H9 (cell line): Measurements from ENCODE around the gene LNP1. TPM values are rescaled to one million over a fixed set of nuclear protein-coding genes. Genes with fewer than 3 reads are reported as not detected.

Experiments used
- DNase-seq: peaks from one replicate; pipeline ENCODE4 v3.0.0-alpha.2; 2017
- H2AFZ ChIP-seq: one replicate; pipeline ENCODE4 v1.6.1; 2013; ENCODE audit warnings: mild to moderate bottlenecking, low read length, control low read depth, moderate library complexity
- H2AK5ac ChIP-seq: 2 replicates; pipeline ENCODE4 v1.6.1; 2013; ENCODE audit warnings: low read length, control low read depth, mixed read lengths; ENCODE audit not compliant: insufficient read length
- H2BK120ac ChIP-seq: one replicate; pipeline ENCODE4 v1.6.1; 2013; ENCODE audit warnings: low read depth, mild to moderate bottlenecking, low read length, control low read depth, inconsistent platforms; ENCODE audit not compliant: poor library complexity, severe bottlenecking
- H2BK12ac ChIP-seq: 2 replicates; pipeline ENCODE4 v1.6.1; 2013; ENCODE audit warnings: low read length, control low read depth, mixed read lengths, low read depth; ENCODE audit not compliant: insufficient read length
- H2BK15ac ChIP-seq: 2 replicates; pipeline ENCODE4 v1.6.1; 2013; ENCODE audit warnings: low read depth, low read length, control low read depth
- H2BK20ac ChIP-seq: one replicate; pipeline ENCODE4 v1.6.1; 2013; ENCODE audit warnings: low read depth, mild to moderate bottlenecking, low read length, control low read depth, inconsistent platforms; ENCODE audit not compliant: poor library complexity, severe bottlenecking
- H2BK5ac ChIP-seq: 2 replicates; pipeline ENCODE4 v1.6.1; 2013; ENCODE audit warnings: low read length, control low read depth, mixed read lengths; ENCODE audit not compliant: insufficient read length
- H3K14ac ChIP-seq: 2 replicates; pipeline ENCODE4 v1.6.1; 2013; ENCODE audit warnings: low read length, control low read depth; ENCODE audit not compliant: insufficient read depth
- H3K18ac ChIP-seq: 2 replicates; pipeline ENCODE4 v1.6.1; 2013; ENCODE audit warnings: low read depth, mild to moderate bottlenecking, mixed read lengths, low read length, control low read depth; ENCODE audit not compliant: insufficient read length
- H3K23ac ChIP-seq: 2 replicates; pipeline ENCODE4 v1.6.1; 2013; ENCODE audit warnings: low read length, control low read depth, mixed read lengths, low read depth; ENCODE audit not compliant: insufficient read length
- H3K23me2 ChIP-seq: 2 replicates; pipeline ENCODE4 v1.6.1; 2013; ENCODE audit warnings: low read depth, mild to moderate bottlenecking, mixed read lengths, low read length, control low read depth; ENCODE audit not compliant: insufficient read length, poor library complexity, severe bottlenecking
- H3K27ac ChIP-seq: 2 replicates; pipeline ENCODE4 v1.5.1; 2013; ENCODE audit warnings: low read length, control low read depth, mixed read lengths, low read depth; ENCODE audit not compliant: insufficient read length
- H3K27me3 ChIP-seq: 2 replicates; pipeline ENCODE4 v1.6.1; 2013; ENCODE audit warnings: low read length, control low read depth, inconsistent platforms; ENCODE audit not compliant: insufficient read depth
- H3K4ac ChIP-seq: 2 replicates; pipeline ENCODE4 v1.6.1; 2013; ENCODE audit warnings: low read depth, mild to moderate bottlenecking, control low read depth, inconsistent platforms, low read length, moderate library complexity
- H3K4me1 ChIP-seq: 2 replicates; pipeline ENCODE4 v1.6.1; 2013; ENCODE audit warnings: low read length, control low read depth, inconsistent platforms; ENCODE audit not compliant: insufficient read depth
- H3K4me2 ChIP-seq: 2 replicates; pipeline ENCODE4 v1.6.1; 2013; ENCODE audit warnings: low read length, control low read depth, mixed read lengths; ENCODE audit not compliant: insufficient read length, insufficient read depth
- H3K56ac ChIP-seq: 2 replicates; pipeline ENCODE4 v1.6.1; 2013; ENCODE audit warnings: low read depth, mild to moderate bottlenecking, mixed read lengths, low read length, control low read depth; ENCODE audit not compliant: insufficient read length
- H3K79me1 ChIP-seq: 2 replicates; pipeline ENCODE4 v1.6.1; 2013; ENCODE audit warnings: low read depth, mild to moderate bottlenecking, moderate library complexity, low read length, control low read depth, inconsistent platforms; ENCODE audit not compliant: insufficient read depth, poor library complexity, severe bottlenecking
- H3K79me2 ChIP-seq: 2 replicates; pipeline ENCODE4 v1.6.1; 2013; ENCODE audit warnings: low read length, control low read depth, inconsistent platforms; ENCODE audit not compliant: insufficient read depth
- H3K9ac ChIP-seq: 2 replicates; pipeline ENCODE4 v1.6.1; 2013; ENCODE audit warnings: low read length, control low read depth, mixed read lengths; ENCODE audit not compliant: insufficient read length; ENCODE audit errors: extremely low read depth
- H3K9me3 ChIP-seq: one replicate; pipeline ENCODE4 v1.6.1; 2013; ENCODE audit warnings: low read depth, low read length, inconsistent platforms; ENCODE audit not compliant: control insufficient read depth
- H3T11ph ChIP-seq: one replicate; pipeline ENCODE4 v1.6.1; 2013; ENCODE audit warnings: mild to moderate bottlenecking, low read length, control low read depth, inconsistent platforms
- H4K20me1 ChIP-seq: one replicate; pipeline ENCODE4 v1.6.1; 2013; ENCODE audit not compliant: control insufficient read depth, insufficient read length, insufficient read depth
- H4K5ac ChIP-seq: 2 replicates; pipeline ENCODE4 v1.6.1; 2013; ENCODE audit warnings: low read depth, mild to moderate bottlenecking, mixed read lengths, low read length, control low read depth; ENCODE audit not compliant: insufficient read length
- H4K8ac ChIP-seq: replicated peaks from 2 replicates; pipeline ENCODE4 v1.6.1; 2013; ENCODE audit warnings: low read length, control low read depth, mixed read lengths, low read depth; ENCODE audit not compliant: insufficient read length
- H4K91ac ChIP-seq: 2 replicates; pipeline ENCODE4 v1.6.1; 2013; ENCODE audit warnings: low read depth, mild to moderate bottlenecking, moderate library complexity, mixed read lengths, low read length, control low read depth; ENCODE audit not compliant: insufficient read length
- H3K27ac Mint-ChIP-seq, 3 experiments: 2 replicates in 2 of 3; 3 replicates in 1 of 3; pipeline ENCODE4 v1.8.0; 2020 to 2021; ENCODE audit warnings: mixed read lengths in 3 of 3, mild to moderate bottlenecking in 1 of 3, moderate library complexity in 1 of 3
- H3K27me3 Mint-ChIP-seq: 2 replicates; pipeline ENCODE4 v1.8.0; 2021; ENCODE audit warnings: low read depth, mild to moderate bottlenecking, moderate library complexity, mixed read lengths
- H3K36me3 Mint-ChIP-seq, 3 experiments: 2 replicates in 2 of 3; 3 replicates in 1 of 3; pipeline ENCODE4 v1.8.0; 2020 to 2021; ENCODE audit warnings: low read depth in 3 of 3, mixed read lengths in 3 of 3; ENCODE audit not compliant: insufficient read depth in 1 of 3
- H3K4me1 Mint-ChIP-seq, 2 experiments: 2 replicates each; pipeline ENCODE4 v1.8.0; 2020; ENCODE audit warnings: mixed read lengths in 2 of 2
- H3K4me3 Mint-ChIP-seq, 2 experiments: 2 replicates in 1 of 2; 3 replicates in 1 of 2; pipeline ENCODE4 v1.8.0; 2020 to 2021; ENCODE audit warnings: mild to moderate bottlenecking in 2 of 2, mixed read lengths in 2 of 2, moderate library complexity in 1 of 2
- H3K9me3 Mint-ChIP-seq, 2 experiments: 2 replicates in 1 of 2; 3 replicates in 1 of 2; pipeline ENCODE4 v1.8.0; 2020; ENCODE audit warnings: mild to moderate bottlenecking in 2 of 2, mixed read lengths in 2 of 2, moderate library complexity in 1 of 2
- CTCF ChIP-seq: fragments of 200-600 bp; sonication (generic); conservative IDR thresholded peaks from 3 replicates; pipeline ENCODE4 v1.8.0; 2021; ENCODE audit warnings: antibody characterized with exemption, mild to moderate bottlenecking
- total RNA-seq: library from RNA; stranded (reverse); gene quantifications from 2 replicates; pipeline ENCODE4 v1.2.1, GENCODE V29; 2021

Gene LNP1
- total RNA-seq, 1 experiment from 2014 or later = 4.1 TPM

- H3K27me3 ChIP-seq = no peaks in the 10 kb centered on the region
- H3K27ac Mint-ChIP-seq = no peak overlapping the region
- H3K56ac ChIP-seq = no peak overlapping the region
- H4K91ac ChIP-seq = no peak overlapping the region
- no peak overlapping the region for H3K27ac ChIP-seq
- no peak overlapping the region for H2BK15ac ChIP-seq
- no peak overlapping the region for H2BK12ac ChIP-seq
- H3T11ph ChIP-seq = no peak overlapping the region
- no peak overlapping the region for H3K9ac ChIP-seq
- H2BK5ac ChIP-seq = no peak overlapping the region
- H3K14ac ChIP-seq = no peak overlapping the region
- no peak for DNase-seq
- H3K9me3 Mint-ChIP-seq = no peaks in the 10 kb centered on the region
- no peaks in the 10 kb centered on the region for H3K9me3 ChIP-seq
- no peak for TF ChIP-seq CTCF
- no peak overlapping the region for H3K4me3 Mint-ChIP-seq
- peaks cover 7 to 69% (median 48%) of the 10 kb centered on the region in 3 experiments; a peak in 6 of 7 replicates for H3K36me3 Mint-ChIP-seq
- H4K20me1 ChIP-seq = no peaks in the 10 kb centered on the region
- H2BK120ac ChIP-seq = no peak overlapping the region
- no peak overlapping the region for H3K4me2 ChIP-seq
- H3K4me1 Mint-ChIP-seq = peaks cover 0 to 6% of the 10 kb centered on the region in 2 experiments; a peak in 1 of 4 replicates
- H3K79me1 ChIP-seq = peaks cover 2% of the 10 kb centered on the region
- H2AFZ ChIP-seq = no peak overlapping the region
- H2BK20ac ChIP-seq = no peak overlapping the region
- no peak overlapping the region for H4K5ac ChIP-seq
- H2AK5ac ChIP-seq = no peak overlapping the region
- H3K4ac ChIP-seq = no peak overlapping the region
- H3K23ac ChIP-seq = no peak overlapping the region
- no peaks in the 10 kb centered on the region for H3K4me1 ChIP-seq
- H3K27me3 Mint-ChIP-seq = no peaks in the 10 kb centered on the region
- H3K23me2 ChIP-seq = no peaks in the 10 kb centered on the region
- no peak overlapping the region for H3K18ac ChIP-seq
- H4K8ac ChIP-seq = no peak overlapping the region
- H3K79me2 ChIP-seq = no peaks in the 10 kb centered on the region
Measured at GRCh38 chr3:100374521-100374920, 26.8 kb upstream of the LNP1 start.
